ENCODE results near the gene HIGD1A.

The HIGD1A gene

GRCh38 chr3:42796332-42796885, 7.9 kb downstream of the HIGD1A start:
- DNase-seq: no peak

- DNase-seq: no peak
Observed at GRCh38 chr3:42795621-42796181, 8.6 kb downstream of the HIGD1A start.

GRCh38 chr3:42790714-42791229, 13.5 kb downstream of the HIGD1A start:
- DNase-seq: no peak

- no peak for DNase-seq
Observed at GRCh38 chr3:42786631-42787030, 17.7 kb downstream of the HIGD1A start.

GRCh38 chr3:42786212-42786611, 18.1 kb downstream of the HIGD1A start:
- peak; percentile 47 for DNase-seq

DNA sequence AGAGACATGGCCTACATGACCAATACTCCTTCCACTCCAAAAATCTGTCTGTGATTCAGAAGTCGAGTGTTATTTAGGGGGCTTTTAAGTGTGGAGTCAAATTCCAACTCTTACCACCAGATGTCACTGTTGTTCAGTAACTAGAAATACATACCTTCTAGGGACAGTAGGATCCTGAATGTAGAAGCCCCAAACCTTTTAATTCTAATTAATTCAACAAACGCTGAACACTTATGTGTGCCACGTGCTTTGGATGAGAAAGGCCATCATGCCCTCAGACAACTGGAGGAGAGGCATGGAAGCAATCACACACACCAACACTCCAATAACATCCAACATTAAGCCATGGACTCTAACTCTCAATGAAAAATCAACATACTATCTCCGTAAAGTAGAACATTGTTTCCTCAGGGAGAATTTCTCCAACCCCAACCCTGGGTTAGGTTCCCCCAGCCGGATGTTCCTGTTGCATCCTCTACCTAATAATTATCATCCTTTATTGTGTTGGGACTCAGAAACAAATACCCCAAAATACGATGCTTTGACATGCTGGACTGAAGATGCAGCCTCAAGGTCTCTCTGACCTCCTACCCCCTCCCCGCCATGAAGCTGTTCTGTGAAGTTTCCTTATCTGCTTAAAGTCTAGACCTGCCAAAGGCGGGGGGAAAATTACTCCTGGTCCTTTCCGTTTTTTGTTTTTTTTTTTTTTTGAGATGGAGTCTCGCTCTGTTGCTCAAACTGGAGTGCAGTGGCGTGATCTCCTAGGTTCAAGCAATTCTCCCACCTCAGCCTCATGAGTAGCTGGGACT, 23.2 kb downstream of the HIGD1A start:
- peak; percentile 84 for DNase-seq

DNA sequence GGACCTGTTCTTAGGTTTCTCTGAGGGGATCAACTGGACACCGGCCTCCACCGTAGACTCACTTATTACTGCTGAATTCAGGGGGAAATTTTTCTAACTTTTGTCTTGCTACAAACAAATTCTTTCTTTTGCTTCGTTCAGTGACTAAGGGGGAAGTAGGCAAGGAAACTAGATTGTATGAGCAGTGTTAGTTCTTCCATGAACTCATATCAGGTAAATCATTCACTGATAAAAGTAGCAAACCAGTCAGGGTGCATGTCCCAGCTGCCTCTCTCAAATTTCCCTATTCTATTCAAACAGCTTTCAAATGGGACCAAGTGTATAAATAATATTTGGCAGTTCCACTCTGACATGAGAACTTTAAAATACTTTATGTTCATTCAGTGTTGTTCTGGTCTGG, 23.9 kb downstream of the HIGD1A start:
- DNase-seq: no peak

GRCh38 chr3:42778644-42779043, 25.6 kb downstream of the HIGD1A start:
- no peak for DNase-seq

DNA sequence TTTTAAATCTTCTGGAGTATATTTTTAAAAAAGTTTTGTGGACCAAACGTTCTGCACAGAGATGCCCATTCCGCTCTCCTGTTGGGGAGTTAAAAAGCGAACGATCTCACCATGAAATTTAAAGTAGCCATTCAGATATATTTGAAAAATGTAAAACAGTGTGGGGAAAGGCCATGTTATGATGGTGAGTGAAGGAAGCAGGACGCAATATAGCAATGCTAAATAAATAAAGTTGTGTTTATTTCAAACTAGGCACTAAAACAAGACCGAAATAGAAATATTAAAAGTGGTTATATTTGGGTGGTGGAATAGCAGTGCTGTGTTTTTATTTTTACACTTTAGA, 30.9 kb downstream of the HIGD1A start:
- no peak for DNase-seq

DNA sequence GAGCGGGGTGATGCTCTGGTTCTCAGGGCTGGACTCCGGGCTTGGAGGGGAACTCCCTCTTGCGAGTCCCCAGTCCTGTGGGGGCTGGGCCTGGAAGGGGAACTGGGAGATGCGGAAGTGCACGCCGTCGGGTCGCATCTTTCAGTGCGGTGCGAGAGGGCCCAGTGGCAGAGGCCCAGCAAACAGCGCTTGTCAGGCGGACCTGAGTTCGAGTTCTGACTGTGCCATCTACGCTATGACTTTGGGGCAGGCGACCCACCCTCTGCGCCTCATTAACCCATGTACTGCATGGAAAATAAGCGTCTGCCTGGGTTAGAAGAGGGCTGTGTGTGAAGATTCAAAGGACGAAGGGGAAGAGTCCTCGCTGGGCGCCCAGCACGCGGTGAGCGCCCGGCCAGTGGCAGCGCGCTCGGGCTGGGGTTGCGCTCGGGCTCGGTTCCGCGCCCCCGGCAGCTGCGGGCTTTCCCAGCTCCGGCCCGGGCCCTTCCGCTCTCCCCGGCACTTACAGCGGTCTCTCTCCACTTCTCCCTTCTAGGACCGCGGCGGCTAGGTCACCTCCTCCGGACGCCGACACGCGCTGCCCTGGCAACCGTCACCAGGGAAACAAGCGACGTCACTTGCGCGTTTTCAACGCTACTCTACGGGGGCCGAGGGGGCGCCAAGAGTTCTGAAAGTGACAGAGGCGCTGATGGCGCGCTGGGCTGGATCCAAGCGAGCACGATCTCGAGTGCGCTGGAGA, 31.5 kb downstream of the HIGD1A start, which contains the start of gene CCDC13:
Gene CCDC13 (minus strand): TSS at position 584 of the 739 bp plus-strand sequence. CDS start 14,908 bp downstream, outside the sequence.
- peak; percentile 96 for DNase-seq

DNA sequence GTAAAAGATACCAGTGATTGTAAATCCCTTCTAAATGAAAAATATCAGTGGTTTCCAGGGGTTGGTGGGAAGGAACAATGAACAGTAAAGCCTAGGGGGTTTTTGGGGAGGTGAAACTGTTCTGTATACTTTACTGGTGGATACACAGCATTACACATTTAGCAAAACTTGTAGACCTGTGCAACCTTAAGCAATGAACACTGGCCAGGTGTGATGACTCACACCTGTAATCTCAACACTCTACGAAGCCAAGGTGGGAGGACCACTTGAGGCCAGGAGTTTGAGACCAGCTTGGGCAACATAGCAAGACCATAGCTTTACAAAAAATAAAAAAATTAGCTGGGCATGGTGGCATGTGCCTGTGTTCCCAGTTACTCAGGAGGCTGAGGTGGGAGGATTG, 33.0 kb downstream of the HIGD1A start:
- no peak for DNase-seq

DNA sequence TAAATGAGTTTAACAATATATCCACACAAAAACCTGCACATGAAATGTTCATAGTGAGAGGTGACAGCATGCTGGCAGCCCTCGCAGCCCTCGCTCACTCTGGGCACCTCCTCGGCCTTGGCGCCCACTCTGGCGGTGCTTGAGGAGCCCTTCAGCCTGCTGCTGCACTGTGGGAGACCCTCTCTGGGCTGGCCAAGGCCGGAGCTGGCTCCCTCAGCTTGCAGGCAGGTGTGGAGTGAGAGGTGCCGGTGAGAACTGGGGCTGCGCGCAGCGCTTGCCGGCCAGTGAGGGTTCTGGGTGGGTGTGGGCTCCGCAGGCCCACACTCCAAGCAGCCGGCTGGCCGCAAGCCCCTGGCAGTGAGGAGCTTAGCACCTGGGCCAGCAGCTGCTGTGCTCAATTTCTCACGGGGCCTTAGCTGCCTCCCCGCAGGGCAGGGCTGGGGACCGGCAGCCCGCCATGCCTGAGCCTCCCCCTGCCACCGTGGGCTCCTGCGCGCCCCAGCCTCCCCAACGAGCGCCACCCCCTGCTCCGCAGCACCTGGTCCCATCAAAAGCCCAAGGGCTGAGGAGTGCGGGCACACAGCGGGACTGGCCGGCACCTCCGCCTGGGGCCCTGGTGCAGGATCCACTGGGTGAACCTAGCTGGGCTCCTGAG, 34.7 kb downstream of the HIGD1A start:
- DNase-seq: no peak

DNA sequence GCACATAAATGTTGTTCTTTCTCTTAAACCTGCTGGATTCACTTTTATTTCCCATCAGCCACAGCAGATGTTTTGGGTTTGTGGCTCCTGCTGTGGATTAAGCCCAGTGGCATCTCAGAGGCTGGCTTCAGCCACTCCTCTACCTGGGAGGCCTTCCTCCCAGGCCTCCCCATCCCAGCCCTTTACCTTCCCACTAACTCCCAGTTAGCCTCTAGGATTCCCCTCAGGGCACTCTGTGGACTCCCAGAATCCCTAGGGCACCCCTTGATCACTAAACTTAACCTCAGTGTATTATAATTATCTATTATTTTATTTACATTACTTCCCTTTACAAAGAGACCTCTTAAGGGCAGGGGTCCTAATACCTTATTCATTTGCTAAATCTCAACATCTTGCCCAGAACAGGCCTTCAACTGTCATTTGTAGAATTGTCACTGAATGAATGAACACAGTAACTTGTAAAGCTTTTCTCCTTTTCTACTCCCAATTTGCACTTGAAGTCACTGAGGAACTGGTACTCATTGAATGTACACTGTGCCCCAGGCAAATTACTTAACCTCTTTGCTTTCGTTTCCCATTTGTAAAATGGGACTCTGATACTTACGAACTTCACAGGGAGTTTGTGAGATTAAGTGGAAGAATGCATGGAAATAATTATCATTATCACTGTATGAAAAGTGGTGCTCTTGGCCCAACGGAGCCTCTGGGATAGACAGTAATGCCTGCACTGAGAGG, 39.6 kb downstream of the HIGD1A start:
- no peak for DNase-seq

DNA sequence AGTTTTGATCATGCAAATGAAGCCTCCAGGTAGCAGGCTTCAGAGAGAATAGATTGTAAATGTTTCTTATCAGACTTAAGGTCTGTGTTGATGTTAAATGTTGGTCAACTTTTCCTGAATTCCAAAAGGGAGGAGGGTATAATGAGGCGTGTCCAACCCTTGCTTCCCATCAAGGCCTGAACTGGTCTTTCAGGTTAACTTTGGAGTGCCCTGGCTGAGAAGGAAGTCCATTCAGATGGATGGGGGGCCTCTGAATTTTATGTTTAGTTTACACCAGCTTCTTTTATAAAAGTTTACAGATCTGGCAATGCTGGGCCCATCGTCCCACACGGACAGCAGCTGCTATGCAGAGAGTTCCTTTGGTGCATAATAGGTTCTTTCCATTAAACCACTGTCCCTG, 40.2 kb downstream of the HIGD1A start:
- no peak for DNase-seq

DNA sequence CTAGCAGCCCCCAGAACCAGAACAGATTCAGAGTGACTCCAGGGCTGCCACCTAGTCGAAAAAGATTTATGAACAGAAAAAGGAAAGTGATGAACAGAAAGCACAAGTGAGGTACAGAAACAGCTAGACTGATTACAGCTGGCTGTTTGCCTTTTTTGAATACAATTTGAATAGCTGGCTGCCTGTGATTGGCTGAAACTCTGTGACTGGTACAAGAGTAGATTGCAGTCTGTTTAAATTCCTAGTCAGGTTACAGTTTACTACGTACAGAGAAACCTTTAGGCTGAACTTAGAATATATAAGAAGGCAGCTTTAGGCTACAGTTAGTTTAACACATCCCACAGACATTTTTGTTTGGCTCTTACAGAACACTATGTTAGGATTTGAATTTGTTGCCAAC, 41.3 kb downstream of the HIGD1A start:
- DNase-seq: no peak

GRCh38 chr3:42762046-42762724, 42.1 kb downstream of the HIGD1A start:
- DNase-seq: peak; percentile 27

- no peak for DNase-seq
Observed at GRCh38 chr3:42758126-42758525, 46.2 kb downstream of the HIGD1A start.

- no peak for DNase-seq
Observed at GRCh38 chr3:42756681-42757213, 47.5 kb downstream of the HIGD1A start.

- peak; percentile 41 for DNase-seq
Observed at GRCh38 chr3:42755681-42756578, 48.4 kb downstream of the HIGD1A start.

- DNase-seq: no peak
Observed at GRCh38 chr3:42753757-42754156, 50.5 kb downstream of the HIGD1A start.
